ENCODE data around the gene PRR23E.

Gene PRR23E

DNA sequence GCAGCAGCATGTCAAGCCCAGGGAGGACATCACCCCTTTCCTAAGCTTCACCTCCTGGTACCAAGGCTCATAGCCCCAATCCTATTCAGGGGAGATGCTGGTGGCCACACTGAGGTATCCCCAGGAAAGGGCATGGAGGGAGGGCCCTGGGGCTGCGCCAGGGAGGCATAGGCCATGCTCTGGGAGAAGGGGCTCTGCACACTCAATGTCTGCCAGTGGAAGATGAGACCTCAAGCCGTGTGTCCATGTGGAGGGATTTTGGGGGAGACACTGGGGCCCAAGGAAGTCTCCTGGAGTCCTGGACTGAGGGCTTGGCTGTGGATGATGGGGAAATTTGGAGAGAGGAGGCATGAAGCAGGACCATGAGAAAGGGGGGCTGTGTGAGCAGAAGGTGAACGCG lies 21.2 kb upstream of the PRR23E start:
- DNase-seq (no peak), ATAC-seq (replicated peaks) (no peak)
- Mint-ChIP-seq H3K27ac (no peak overlapping the region), H3K27me3 (peaks cover 36 to 41% of the 10 kb centered on the region in 2 donors), H3K4me3 (no peak overlapping the region), H3K4me1 (no peaks in the 10 kb centered on the region), H3K36me3 (no peaks in the 10 kb centered on the region), H3K9me3 (peaks cover 0 to 4% of the 10 kb centered on the region in 2 donors)

DNA sequence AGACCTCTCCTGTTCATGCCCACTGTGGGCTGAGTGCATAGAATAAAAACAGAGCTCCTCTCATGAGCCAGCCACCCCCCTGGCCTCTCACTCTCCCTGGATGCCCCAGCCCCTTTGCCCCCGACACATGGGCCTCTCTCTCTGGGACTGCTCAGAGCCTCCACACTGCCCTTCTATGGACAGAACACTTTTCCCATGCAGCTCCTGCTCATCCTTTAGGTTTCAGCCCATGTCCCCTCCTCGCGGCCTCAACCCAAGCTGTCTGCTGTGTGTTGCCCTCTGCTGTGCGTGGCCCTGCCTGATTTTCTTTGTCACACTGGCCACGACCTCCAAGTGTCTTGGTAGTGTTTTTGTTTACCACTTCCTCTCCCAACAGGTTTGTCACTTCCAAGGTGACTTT lies 20.7 kb upstream of the PRR23E start:
- Mint-ChIP-seq H3K27me3 (peaks cover 35 to 38% of the 10 kb centered on the region in 2 donors), H3K4me1 (no peaks in the 10 kb centered on the region), H3K36me3 (no peaks in the 10 kb centered on the region), H3K27ac (no peak overlapping the region), H3K4me3 (no peak overlapping the region), H3K9me3 (peaks cover 0 to 3% of the 10 kb centered on the region in 2 donors)
- ATAC-seq (replicated peaks) (no peak), DNase-seq (no peak)

DNA sequence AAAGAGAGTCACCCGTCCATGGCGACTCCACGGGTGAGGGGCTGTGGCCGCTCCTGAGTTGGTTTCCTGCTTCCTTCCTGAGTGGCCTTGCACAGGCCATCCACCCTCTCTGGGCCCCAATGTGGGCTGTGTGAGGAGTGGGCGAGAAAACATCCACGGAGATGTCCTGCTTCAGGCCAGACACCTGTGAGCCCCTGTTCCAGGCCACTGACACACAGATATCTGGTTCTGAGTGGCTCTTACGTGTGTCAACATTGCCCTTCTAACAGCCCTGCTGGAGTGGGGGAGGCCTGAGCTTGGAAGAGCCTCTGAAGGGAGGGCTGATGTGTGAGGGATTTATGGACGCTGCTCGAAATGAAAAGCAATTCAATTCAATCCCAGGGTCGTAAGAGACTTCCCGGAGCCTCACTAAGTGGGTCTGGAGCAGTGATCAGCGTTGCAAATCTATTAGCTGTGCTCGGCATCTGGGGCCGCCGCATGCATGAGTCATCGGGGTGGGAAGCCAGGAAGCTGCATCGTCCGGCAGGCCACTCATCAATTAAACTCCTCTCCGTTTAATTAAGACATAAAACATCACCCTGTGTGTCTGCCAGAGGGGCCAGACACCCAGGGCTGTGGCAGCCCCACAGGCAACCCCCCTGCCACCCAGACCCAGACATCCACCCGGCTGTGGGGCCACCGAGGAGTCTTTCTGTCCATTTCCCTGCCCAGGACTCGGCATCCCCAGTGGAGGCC lies 20.0 kb upstream of the PRR23E start:
- DNase-seq (no peak), ATAC-seq (replicated peaks) (peak in 1 of 2 donors; percentile 36)
- peaks cover 0 to 4% of the 10 kb centered on the region in 2 donors for H3K9me3 Mint-ChIP-seq
- H3K36me3 Mint-ChIP-seq: no peaks in the 10 kb centered on the region
- H3K4me1 Mint-ChIP-seq: no peaks in the 10 kb centered on the region
- no peak overlapping the region for H3K27ac Mint-ChIP-seq
- H3K4me3 Mint-ChIP-seq: no peak overlapping the region
- peaks cover 35 to 38% of the 10 kb centered on the region in 2 donors for H3K27me3 Mint-ChIP-seq

DNA sequence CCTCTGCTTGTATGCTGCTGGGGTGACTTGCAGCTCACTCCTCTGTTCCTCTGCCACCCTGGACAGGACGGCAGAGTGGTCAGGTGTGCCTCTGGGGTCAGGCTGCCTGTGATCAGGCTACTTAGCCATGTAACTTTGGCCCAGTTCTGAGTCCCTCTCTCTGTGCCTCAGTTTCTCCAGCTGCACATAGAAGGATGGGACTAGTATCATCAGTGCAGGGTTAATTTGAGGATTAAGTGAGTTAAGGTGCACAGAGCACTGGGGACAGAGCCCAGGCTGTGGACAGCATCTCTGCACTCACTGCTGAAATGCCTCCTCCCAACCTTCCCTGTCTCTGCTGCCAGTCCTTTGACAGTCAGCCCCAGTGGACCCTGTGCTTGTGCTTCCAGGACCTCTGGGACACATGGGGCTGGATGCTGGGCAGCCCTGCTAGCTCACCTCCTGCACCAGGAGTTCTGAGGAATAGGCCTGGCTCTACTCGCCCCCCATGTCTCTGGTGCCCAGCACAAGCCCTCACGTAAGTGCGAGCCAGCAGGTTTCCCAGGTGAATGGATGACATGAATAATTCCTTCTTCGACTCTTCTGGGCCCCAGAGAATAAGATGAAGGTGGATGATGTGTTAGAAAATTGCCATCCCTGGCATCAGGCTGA lies 19.3 kb upstream of the PRR23E start:
- Mint-ChIP-seq H3K4me3 (no peak overlapping the region), H3K36me3 (no peaks in the 10 kb centered on the region), H3K27ac (no peak overlapping the region), H3K4me1 (no peaks in the 10 kb centered on the region), H3K27me3 (peaks cover 32 to 38% of the 10 kb centered on the region in 2 donors), H3K9me3 (peaks cover 2 to 4% of the 10 kb centered on the region in 2 donors)
- ATAC-seq (replicated peaks) (no peak), DNase-seq (no peak)

DNA sequence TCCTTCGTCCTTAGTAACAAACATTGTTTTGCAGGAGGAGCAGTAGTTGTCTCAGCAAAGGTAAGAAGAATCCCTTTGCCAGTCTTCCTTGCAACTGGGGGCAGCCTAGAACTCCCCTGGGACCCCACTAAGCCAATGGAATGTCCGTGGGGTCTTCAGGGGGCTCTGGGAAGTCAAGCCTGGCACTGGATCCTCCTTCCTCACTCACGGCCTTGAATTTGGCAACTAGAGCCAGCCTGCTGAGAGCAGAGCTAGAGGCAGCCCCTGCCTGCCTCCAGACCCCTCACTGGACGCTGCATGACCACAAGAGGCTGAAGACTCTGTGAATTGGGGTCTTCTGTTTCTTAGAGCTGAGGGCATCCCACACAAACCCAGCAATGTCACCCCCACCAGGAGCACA lies 18.6 kb upstream of the PRR23E start:
- Mint-ChIP-seq H3K4me1 (no peaks in the 10 kb centered on the region), H3K36me3 (no peaks in the 10 kb centered on the region), H3K4me3 (no peak overlapping the region), H3K27ac (no peak overlapping the region), H3K27me3 (peaks cover 36 to 38% of the 10 kb centered on the region in 2 donors), H3K9me3 (peaks cover 6 to 8% of the 10 kb centered on the region in 2 donors)
- DNase-seq (no peak), ATAC-seq (replicated peaks) (no peak)

DNA sequence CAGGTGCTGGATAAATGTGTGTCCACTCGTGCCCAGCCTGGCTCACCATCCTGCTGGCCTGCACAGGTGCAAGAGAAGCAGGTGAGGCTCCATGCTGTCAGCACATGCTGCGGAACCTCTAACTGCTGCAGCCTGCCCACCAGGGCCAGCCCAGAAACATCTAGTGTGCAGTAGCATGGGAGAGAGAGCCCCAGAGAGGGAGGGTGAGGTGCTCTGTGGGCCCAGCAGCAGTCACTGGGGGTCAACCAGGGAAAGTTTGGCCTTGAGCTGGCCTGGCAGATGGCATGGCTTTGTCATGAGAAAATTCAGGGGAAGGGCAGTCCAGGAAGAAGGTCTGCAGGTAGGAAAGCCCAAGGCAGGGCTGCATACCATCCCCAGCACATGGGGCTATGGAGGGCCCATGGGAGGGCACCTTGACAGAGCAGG lies 18.2 kb upstream of the PRR23E start:
- DNase-seq (no peak), ATAC-seq (replicated peaks) (no peak)
- Mint-ChIP-seq H3K4me3 (no peak overlapping the region), H3K27me3 (peaks cover 38 to 39% of the 10 kb centered on the region in 2 donors), H3K36me3 (no peaks in the 10 kb centered on the region), H3K27ac (no peak overlapping the region), H3K9me3 (peaks cover 8 to 11% of the 10 kb centered on the region in 2 donors), H3K4me1 (no peaks in the 10 kb centered on the region)

DNA sequence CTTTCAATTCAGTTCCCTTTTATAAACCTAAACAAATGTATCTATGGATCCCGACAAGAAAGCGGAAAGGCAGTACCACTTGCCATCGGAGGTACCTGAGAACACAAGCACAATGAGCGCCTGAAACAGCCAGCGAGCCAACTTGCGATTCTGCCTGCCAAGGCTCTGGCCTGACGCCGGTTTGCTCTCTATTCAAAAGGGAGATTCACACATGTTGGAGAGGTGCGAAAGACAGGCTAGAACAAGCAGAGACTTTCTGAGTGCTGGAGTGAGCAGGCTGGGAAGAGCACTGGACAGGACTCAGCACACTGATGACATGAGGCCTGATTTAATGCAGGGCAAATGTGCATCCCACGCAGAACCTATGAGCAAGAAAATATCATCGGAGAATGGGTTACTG lies 17.7 kb upstream of the PRR23E start:
- H3K9me3 Mint-ChIP-seq: peaks cover 9 to 12% of the 10 kb centered on the region in 2 donors
- no peaks in the 10 kb centered on the region for H3K36me3 Mint-ChIP-seq
- no peak for DNase-seq
- peaks cover 40 to 42% of the 10 kb centered on the region in 2 donors for H3K27me3 Mint-ChIP-seq
- no peaks in the 10 kb centered on the region for H3K4me1 Mint-ChIP-seq
- no peak for ATAC-seq (replicated peaks)
- no peak overlapping the region for H3K27ac Mint-ChIP-seq
- H3K4me3 Mint-ChIP-seq: no peak overlapping the region

DNA sequence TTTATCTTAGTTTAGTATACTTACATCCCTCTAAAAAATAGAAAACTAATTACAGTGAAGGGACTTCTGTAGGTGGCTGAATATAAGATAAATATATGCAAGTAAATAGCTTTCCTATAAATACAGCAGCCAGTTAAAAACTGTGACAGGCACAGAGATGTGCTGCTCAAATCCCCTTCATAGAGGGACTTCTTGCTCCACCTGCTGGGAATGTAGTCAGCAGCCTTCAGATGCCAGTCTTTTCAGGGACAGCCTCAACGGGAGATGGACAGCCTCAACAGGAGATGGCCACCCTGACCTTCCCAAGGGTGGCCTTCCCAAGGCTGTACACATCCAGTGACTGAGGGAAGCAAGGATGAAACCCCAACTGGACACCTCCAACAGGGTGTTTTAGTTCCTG lies 15.7 kb upstream of the PRR23E start:
- Mint-ChIP-seq H3K4me1 (no peaks in the 10 kb centered on the region), H3K9me3 (peaks cover 10 to 12% of the 10 kb centered on the region in 2 donors), H3K4me3 (no peak overlapping the region), H3K27me3 (peaks cover 34 to 37% of the 10 kb centered on the region in 2 donors), H3K36me3 (no peaks in the 10 kb centered on the region), H3K27ac (no peak overlapping the region)
- DNase-seq (no peak), ATAC-seq (replicated peaks) (no peak)

DNA sequence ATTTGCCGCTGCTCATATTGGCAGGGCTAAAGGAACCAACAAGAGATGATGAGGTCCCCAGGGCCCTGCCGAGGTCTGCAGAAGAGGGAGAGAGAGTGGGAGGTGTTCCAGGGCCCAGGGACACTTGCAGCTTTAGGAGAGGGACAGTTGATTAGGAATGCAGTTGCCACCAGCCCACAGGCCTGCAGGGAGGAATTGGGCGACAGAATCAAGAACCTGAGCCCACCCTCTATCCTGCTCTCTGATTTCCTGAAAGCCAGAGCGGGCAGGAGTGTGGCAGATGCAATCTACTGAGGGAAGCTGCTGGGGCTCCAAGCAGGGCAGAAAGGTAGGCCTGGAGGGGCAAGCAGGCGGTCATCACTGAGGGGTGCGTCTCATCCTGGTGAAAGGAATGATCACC lies 12.1 kb upstream of the PRR23E start:
- H3K27me3 Mint-ChIP-seq: peaks cover 15 to 18% of the 10 kb centered on the region in 2 donors
- ATAC-seq (replicated peaks) (no peak), DNase-seq (no peak)
- H3K9me3 Mint-ChIP-seq: peaks cover 10 to 12% of the 10 kb centered on the region in 2 donors
- H3K4me3 Mint-ChIP-seq: no peak overlapping the region
- no peaks in the 10 kb centered on the region for H3K4me1 Mint-ChIP-seq
- no peak overlapping the region for H3K27ac Mint-ChIP-seq
- no peaks in the 10 kb centered on the region for H3K36me3 Mint-ChIP-seq

DNA sequence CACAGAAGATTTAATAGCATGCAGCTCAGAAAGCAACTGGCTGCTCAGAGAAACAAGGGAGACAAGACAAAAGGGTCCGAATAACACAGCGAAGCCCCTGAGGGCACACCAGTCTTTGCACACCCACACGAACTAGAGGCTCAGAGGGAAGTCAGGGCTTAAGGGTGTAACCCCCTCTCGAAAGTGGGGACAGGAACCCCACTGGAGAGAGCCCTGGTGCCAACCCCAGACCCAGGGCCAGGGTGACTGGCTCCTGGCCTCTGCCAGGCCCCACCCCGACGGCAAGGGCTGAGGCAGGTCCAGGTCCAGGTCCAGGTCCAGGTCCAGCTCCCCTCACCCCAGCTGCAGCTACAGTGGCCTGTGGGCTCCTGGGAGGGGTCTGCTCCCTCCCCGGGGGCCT lies 10.5 kb upstream of the PRR23E start:
- Mint-ChIP-seq H3K4me1 (no peaks in the 10 kb centered on the region), H3K4me3 (no peak overlapping the region), H3K27me3 (peaks cover 15 to 18% of the 10 kb centered on the region in 2 donors), H3K36me3 (no peaks in the 10 kb centered on the region), H3K9me3 (peaks cover 9 to 12% of the 10 kb centered on the region in 2 donors), H3K27ac (no peak overlapping the region)
- no peak for ATAC-seq (replicated peaks)
- DNase-seq: no peak

DNA sequence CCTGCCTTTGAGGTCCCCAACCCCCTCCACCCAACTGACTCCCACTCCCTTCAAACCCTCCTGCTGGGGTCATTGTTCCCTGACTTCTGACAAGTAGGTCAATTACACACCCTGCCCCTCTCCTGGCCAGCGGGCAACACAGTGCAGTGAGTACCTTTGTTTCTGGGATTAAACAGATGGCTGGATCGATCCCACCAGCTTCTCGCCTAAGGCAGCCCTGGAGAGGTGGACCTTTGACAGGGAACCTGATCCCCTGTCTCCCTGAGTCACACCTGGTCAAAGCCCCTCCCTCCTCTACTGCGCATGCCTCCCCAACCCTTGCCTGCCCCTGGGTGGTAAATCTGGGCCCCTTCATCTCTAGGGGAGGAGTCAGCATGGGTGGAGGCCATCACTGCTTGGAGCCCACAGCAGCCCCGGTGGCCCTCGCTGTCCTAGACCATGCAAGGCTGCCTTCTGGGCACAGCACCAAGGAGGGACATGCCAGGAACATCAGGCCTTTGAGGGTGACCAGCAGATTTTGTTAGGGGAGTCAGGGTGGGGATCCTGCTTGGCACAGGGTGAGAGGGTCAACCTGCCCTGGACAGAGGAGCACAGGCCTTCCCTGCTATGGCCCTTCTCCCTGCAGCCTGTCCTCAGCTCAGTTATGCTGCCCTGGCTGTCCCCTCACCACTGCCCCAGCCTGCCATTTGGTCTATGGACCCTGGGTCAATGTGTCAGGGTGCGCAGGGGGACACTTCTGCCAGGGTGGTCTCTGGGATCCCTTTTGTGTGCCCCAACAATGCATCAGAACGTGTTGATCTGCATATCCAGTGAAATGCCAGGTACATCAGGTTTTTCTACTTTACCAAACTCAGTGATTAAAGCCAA lies 9.8 kb upstream of the PRR23E start:
- Mint-ChIP-seq H3K9me3 (peaks cover 10 to 15% of the 10 kb centered on the region in 2 donors), H3K4me1 (no peaks in the 10 kb centered on the region), H3K36me3 (no peaks in the 10 kb centered on the region), H3K27me3 (peaks cover 15 to 18% of the 10 kb centered on the region in 2 donors), H3K27ac (no peak overlapping the region), H3K4me3 (no peak overlapping the region)
- no peak for DNase-seq
- ATAC-seq (replicated peaks): no peak

DNA sequence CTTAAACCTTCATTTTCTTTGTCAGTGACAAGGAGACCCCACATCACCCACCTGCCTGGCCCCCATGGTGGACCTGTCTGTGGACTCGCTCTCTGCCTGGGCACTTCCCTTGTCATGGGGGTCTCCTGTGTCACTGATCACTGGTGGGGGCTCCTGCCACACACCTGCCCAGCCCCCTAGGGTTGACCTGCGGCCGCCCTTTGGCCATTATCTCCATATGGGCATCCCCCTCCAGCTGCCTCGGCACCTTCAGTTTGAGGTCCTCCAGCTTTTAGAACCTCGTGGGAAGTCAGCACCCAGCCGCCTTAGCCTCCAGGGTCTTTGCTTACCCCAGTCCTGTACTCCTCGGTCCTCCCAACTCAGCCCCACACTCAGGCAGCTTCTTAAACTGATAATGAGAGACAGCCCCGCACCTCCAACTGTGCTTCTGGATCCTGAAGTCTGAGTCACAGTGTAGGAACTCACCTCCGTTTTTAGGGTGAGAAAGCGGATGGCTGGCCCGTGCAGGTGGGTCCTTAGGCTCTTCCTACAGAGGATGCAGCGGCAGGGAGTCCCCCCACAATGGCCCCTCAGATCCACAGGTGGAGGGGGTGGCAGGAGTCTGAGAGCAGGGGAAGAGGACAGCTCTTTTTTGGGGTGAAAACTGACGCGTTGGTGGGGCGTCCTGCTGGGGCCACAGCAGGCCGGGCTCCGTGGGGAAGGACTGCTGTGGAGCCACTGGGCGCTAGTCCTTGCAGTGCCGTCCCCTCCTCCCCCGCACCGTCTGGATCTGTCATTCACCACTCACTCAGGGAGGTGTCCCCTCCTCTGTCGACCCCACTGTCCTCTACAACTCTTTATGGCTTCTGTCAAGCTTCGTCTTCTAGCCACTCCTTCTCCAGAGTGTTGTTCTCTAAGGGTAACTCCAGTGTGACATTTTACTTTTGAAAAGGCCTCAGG lies 8.7 kb upstream of the PRR23E start:
- H3K4me1 Mint-ChIP-seq: no peaks in the 10 kb centered on the region
- ATAC-seq (replicated peaks) (no peak), DNase-seq (no peak)
- H3K27me3 Mint-ChIP-seq: peaks cover 10 to 18% of the 10 kb centered on the region in 2 donors
- no peaks in the 10 kb centered on the region for H3K36me3 Mint-ChIP-seq
- H3K9me3 Mint-ChIP-seq: peaks cover 10 to 14% of the 10 kb centered on the region in 2 donors
- H3K27ac Mint-ChIP-seq: no peak overlapping the region
- no peak overlapping the region for H3K4me3 Mint-ChIP-seq

DNA sequence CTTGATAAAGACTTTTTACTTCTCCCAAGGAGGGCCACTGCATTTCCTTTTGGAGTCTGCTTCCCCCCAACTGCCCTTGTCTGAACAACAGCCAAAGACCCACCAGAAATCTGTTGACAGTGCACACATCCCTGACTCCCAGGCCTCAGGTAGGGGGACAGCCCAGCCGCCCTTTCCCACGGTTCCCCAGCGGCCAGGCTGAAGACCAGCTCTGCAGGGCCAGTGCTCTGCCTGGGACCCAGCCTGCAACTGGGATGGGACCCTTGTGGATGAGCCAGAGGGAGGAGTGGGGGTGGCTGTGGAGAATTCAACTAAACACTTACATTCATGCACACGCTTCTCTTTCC lies 8.1 kb upstream of the PRR23E start:
- no peaks in the 10 kb centered on the region for H3K4me1 Mint-ChIP-seq
- H3K9me3 Mint-ChIP-seq: peaks cover 8% of the 10 kb centered on the region in 2 donors
- H3K27me3 Mint-ChIP-seq: peaks cover 6 to 18% of the 10 kb centered on the region in 2 donors
- H3K27ac Mint-ChIP-seq: no peak overlapping the region
- no peak for ATAC-seq (replicated peaks)
- H3K36me3 Mint-ChIP-seq: no peaks in the 10 kb centered on the region
- no peak for DNase-seq
- H3K4me3 Mint-ChIP-seq: no peak overlapping the region

DNA sequence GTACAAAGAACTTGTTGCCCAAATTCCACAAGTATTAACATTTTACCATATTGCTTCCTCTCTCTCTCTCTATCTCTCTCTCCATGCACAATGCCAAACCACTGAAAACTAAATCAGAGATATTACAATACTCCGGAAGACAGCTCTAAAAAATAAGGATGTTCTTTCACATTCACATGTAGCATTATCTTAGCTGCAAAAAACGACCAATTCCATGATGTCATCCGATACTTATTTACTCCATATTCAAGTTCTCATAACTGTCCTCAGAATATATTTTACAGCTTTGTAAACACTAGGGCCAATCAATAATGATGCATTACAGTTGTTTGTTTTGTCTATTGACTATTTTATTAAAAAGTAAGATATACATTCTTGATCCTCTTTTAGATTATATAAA lies 7.7 kb upstream of the PRR23E start:
- Mint-ChIP-seq H3K27ac (no peak overlapping the region), H3K9me3 (peaks cover 7 to 8% of the 10 kb centered on the region in 2 donors), H3K36me3 (no peaks in the 10 kb centered on the region), H3K27me3 (peaks cover 4 to 16% of the 10 kb centered on the region in 2 donors), H3K4me1 (no peaks in the 10 kb centered on the region), H3K4me3 (no peak overlapping the region)
- ATAC-seq (replicated peaks) (no peak), DNase-seq (no peak)
